H9 (cell line): ENCODE results near the gene USP14. TPM values are rescaled to one million over a fixed set of nuclear protein-coding genes. Genes with fewer than 3 reads are reported as not detected.
"Not testable (repeated sequence)": the region's sequence is repeated elsewhere in the genome, so short reads cannot be mapped to it uniquely, and the experiment has no call there.

ENCODE experiments used
- DNase-seq: peaks from one replicate; pipeline ENCODE4 v3.0.0-alpha.2; 2017
- H2AFZ ChIP-seq: one replicate; pipeline ENCODE4 v1.6.1; 2013; ENCODE audit warnings: mild to moderate bottlenecking, low read length, control low read depth, moderate library complexity
- H2AK5ac ChIP-seq: 2 replicates; pipeline ENCODE4 v1.6.1; 2013; ENCODE audit warnings: low read length, control low read depth, mixed read lengths; ENCODE audit not compliant: insufficient read length
- H2BK120ac ChIP-seq: one replicate; pipeline ENCODE4 v1.6.1; 2013; ENCODE audit warnings: low read depth, mild to moderate bottlenecking, low read length, control low read depth, inconsistent platforms; ENCODE audit not compliant: poor library complexity, severe bottlenecking
- H2BK12ac ChIP-seq: 2 replicates; pipeline ENCODE4 v1.6.1; 2013; ENCODE audit warnings: low read length, control low read depth, mixed read lengths, low read depth; ENCODE audit not compliant: insufficient read length
- H2BK15ac ChIP-seq: 2 replicates; pipeline ENCODE4 v1.6.1; 2013; ENCODE audit warnings: low read depth, low read length, control low read depth
- H2BK20ac ChIP-seq: one replicate; pipeline ENCODE4 v1.6.1; 2013; ENCODE audit warnings: low read depth, mild to moderate bottlenecking, low read length, control low read depth, inconsistent platforms; ENCODE audit not compliant: poor library complexity, severe bottlenecking
- H2BK5ac ChIP-seq: 2 replicates; pipeline ENCODE4 v1.6.1; 2013; ENCODE audit warnings: low read length, control low read depth, mixed read lengths; ENCODE audit not compliant: insufficient read length
- H3K14ac ChIP-seq: 2 replicates; pipeline ENCODE4 v1.6.1; 2013; ENCODE audit warnings: low read length, control low read depth; ENCODE audit not compliant: insufficient read depth
- H3K18ac ChIP-seq: 2 replicates; pipeline ENCODE4 v1.6.1; 2013; ENCODE audit warnings: low read depth, mild to moderate bottlenecking, mixed read lengths, low read length, control low read depth; ENCODE audit not compliant: insufficient read length
- H3K23ac ChIP-seq: 2 replicates; pipeline ENCODE4 v1.6.1; 2013; ENCODE audit warnings: low read length, control low read depth, mixed read lengths, low read depth; ENCODE audit not compliant: insufficient read length
- H3K23me2 ChIP-seq: 2 replicates; pipeline ENCODE4 v1.6.1; 2013; ENCODE audit warnings: low read depth, mild to moderate bottlenecking, mixed read lengths, low read length, control low read depth; ENCODE audit not compliant: insufficient read length, poor library complexity, severe bottlenecking
- H3K27ac ChIP-seq: 2 replicates; pipeline ENCODE4 v1.5.1; 2013; ENCODE audit warnings: low read length, control low read depth, mixed read lengths, low read depth; ENCODE audit not compliant: insufficient read length
- H3K27me3 ChIP-seq: 2 replicates; pipeline ENCODE4 v1.6.1; 2013; ENCODE audit warnings: low read length, control low read depth, inconsistent platforms; ENCODE audit not compliant: insufficient read depth
- H3K4ac ChIP-seq: 2 replicates; pipeline ENCODE4 v1.6.1; 2013; ENCODE audit warnings: low read depth, mild to moderate bottlenecking, control low read depth, inconsistent platforms, low read length, moderate library complexity
- H3K4me1 ChIP-seq: 2 replicates; pipeline ENCODE4 v1.6.1; 2013; ENCODE audit warnings: low read length, control low read depth, inconsistent platforms; ENCODE audit not compliant: insufficient read depth
- H3K4me2 ChIP-seq: 2 replicates; pipeline ENCODE4 v1.6.1; 2013; ENCODE audit warnings: low read length, control low read depth, mixed read lengths; ENCODE audit not compliant: insufficient read length, insufficient read depth
- H3K56ac ChIP-seq: 2 replicates; pipeline ENCODE4 v1.6.1; 2013; ENCODE audit warnings: low read depth, mild to moderate bottlenecking, mixed read lengths, low read length, control low read depth; ENCODE audit not compliant: insufficient read length
- H3K79me1 ChIP-seq: 2 replicates; pipeline ENCODE4 v1.6.1; 2013; ENCODE audit warnings: low read depth, mild to moderate bottlenecking, moderate library complexity, low read length, control low read depth, inconsistent platforms; ENCODE audit not compliant: insufficient read depth, poor library complexity, severe bottlenecking
- H3K79me2 ChIP-seq: 2 replicates; pipeline ENCODE4 v1.6.1; 2013; ENCODE audit warnings: low read length, control low read depth, inconsistent platforms; ENCODE audit not compliant: insufficient read depth
- H3K9ac ChIP-seq: 2 replicates; pipeline ENCODE4 v1.6.1; 2013; ENCODE audit warnings: low read length, control low read depth, mixed read lengths; ENCODE audit not compliant: insufficient read length; ENCODE audit errors: extremely low read depth
- H3K9me3 ChIP-seq: one replicate; pipeline ENCODE4 v1.6.1; 2013; ENCODE audit warnings: low read depth, low read length, inconsistent platforms; ENCODE audit not compliant: control insufficient read depth
- H3T11ph ChIP-seq: one replicate; pipeline ENCODE4 v1.6.1; 2013; ENCODE audit warnings: mild to moderate bottlenecking, low read length, control low read depth, inconsistent platforms
- H4K20me1 ChIP-seq: one replicate; pipeline ENCODE4 v1.6.1; 2013; ENCODE audit not compliant: control insufficient read depth, insufficient read length, insufficient read depth
- H4K5ac ChIP-seq: 2 replicates; pipeline ENCODE4 v1.6.1; 2013; ENCODE audit warnings: low read depth, mild to moderate bottlenecking, mixed read lengths, low read length, control low read depth; ENCODE audit not compliant: insufficient read length
- H4K8ac ChIP-seq: replicated peaks from 2 replicates; pipeline ENCODE4 v1.6.1; 2013; ENCODE audit warnings: low read length, control low read depth, mixed read lengths, low read depth; ENCODE audit not compliant: insufficient read length
- H4K91ac ChIP-seq: 2 replicates; pipeline ENCODE4 v1.6.1; 2013; ENCODE audit warnings: low read depth, mild to moderate bottlenecking, moderate library complexity, mixed read lengths, low read length, control low read depth; ENCODE audit not compliant: insufficient read length
- H3K27ac Mint-ChIP-seq, 3 experiments: 2 replicates in 2 of 3; 3 replicates in 1 of 3; pipeline ENCODE4 v1.8.0; 2020 to 2021; ENCODE audit warnings: mixed read lengths in 3 of 3, mild to moderate bottlenecking in 1 of 3, moderate library complexity in 1 of 3
- H3K27me3 Mint-ChIP-seq: 2 replicates; pipeline ENCODE4 v1.8.0; 2021; ENCODE audit warnings: low read depth, mild to moderate bottlenecking, moderate library complexity, mixed read lengths
- H3K36me3 Mint-ChIP-seq, 3 experiments: 2 replicates in 2 of 3; 3 replicates in 1 of 3; pipeline ENCODE4 v1.8.0; 2020 to 2021; ENCODE audit warnings: low read depth in 3 of 3, mixed read lengths in 3 of 3; ENCODE audit not compliant: insufficient read depth in 1 of 3
- H3K4me1 Mint-ChIP-seq, 2 experiments: 2 replicates each; pipeline ENCODE4 v1.8.0; 2020; ENCODE audit warnings: mixed read lengths in 2 of 2
- H3K4me3 Mint-ChIP-seq, 2 experiments: 2 replicates in 1 of 2; 3 replicates in 1 of 2; pipeline ENCODE4 v1.8.0; 2020 to 2021; ENCODE audit warnings: mild to moderate bottlenecking in 2 of 2, mixed read lengths in 2 of 2, moderate library complexity in 1 of 2
- H3K9me3 Mint-ChIP-seq, 2 experiments: 2 replicates in 1 of 2; 3 replicates in 1 of 2; pipeline ENCODE4 v1.8.0; 2020; ENCODE audit warnings: mild to moderate bottlenecking in 2 of 2, mixed read lengths in 2 of 2, moderate library complexity in 1 of 2
- CTCF ChIP-seq: fragments of 200-600 bp; sonication (generic); conservative IDR thresholded peaks from 3 replicates; pipeline ENCODE4 v1.8.0; 2021; ENCODE audit warnings: antibody characterized with exemption, mild to moderate bottlenecking
- WGBS: extraction: QIAGEN DNeasy Blood & Tissue Kit; methylation state at CpG from one replicate; pipeline ENCODE4 v1.1.7; 2013; ENCODE audit warnings: missing lambda C conversion rate, low lambda C conversion rate, mixed read lengths; ENCODE audit not compliant: insufficient read length; ENCODE audit errors: extremely low coverage; 5-methylcytosine and 5-hydroxymethylcytosine counted together
- long read RNA-seq: library from polyadenylated mRNA; unstranded; transcript quantifications from one replicate; pipeline ENCODE4 v2.0.0, GENCODE V29; 2020
- total RNA-seq: library from RNA; stranded (reverse); gene quantifications from 2 replicates; pipeline ENCODE4 v1.2.1, GENCODE V29; 2021

USP14 gene
- 92.1 and 94.0 TPM in 2 replicates for total RNA-seq
- long read RNA-seq, full-length matches to known transcripts: 820 of 878 reads
- long read RNA-seq, partial matches to known transcripts: 26 of 878 reads
- long read RNA-seq, other reads (novel, unspliced or antisense): 32 of 878 reads

- Histone ChIP-seq H3K14ac (peak within 1 kb of the TSS; percentile 82), H3K4ac (no peak within 1 kb of the TSS), H3K23ac (no peak within 1 kb of the TSS), H3K79me2 (peaks cover 31% of the 10 kb centered on the region), H2AK5ac (no peak within 1 kb of the TSS), H4K91ac (no peak within 1 kb of the TSS), H2BK15ac (no peak within 1 kb of the TSS), H3K4me1 (no peaks in the 10 kb centered on the region), H3K23me2 (no peaks in the 10 kb centered on the region), H2BK120ac (no peak within 1 kb of the TSS), H2BK12ac (no peak within 1 kb of the TSS), H3K27me3 (peaks cover 4% of the 10 kb centered on the region; the same call in 1 of the 2 replicates), H3K9ac (peak within 1 kb of the TSS; percentile 79), H4K20me1 (no peaks in the 10 kb centered on the region), H4K8ac (no peak within 1 kb of the TSS), H3K9me3 (no peaks in the 10 kb centered on the region), H3K27ac (no peak within 1 kb of the TSS), H3K56ac (no peak within 1 kb of the TSS), H3T11ph (no peak within 1 kb of the TSS), H3K79me1 (no peaks in the 10 kb centered on the region), H2AFZ (no peak within 1 kb of the TSS), H2BK5ac (no peak within 1 kb of the TSS), H3K18ac (peak within 1 kb of the TSS; percentile 81), H4K5ac (no peak within 1 kb of the TSS), H2BK20ac (no peak within 1 kb of the TSS), H3K4me2 (peak within 1 kb of the TSS; percentile 84)
- peak within 1 kb of the TSS; percentile 96 to 98 for H3K4me3 Mint-ChIP-seq
- peaks cover 5 to 13% (median 7%) of the 10 kb centered on the region in 3 experiments; a peak in 5 of 7 replicates for H3K36me3 Mint-ChIP-seq
- peaks cover 28% of the 10 kb centered on the region for H3K27me3 Mint-ChIP-seq
- WGBS: no CpG with 5 or more reads among the region's 89 CpGs
- peak within 1 kb of the TSS; percentile 83 to 98 (median 93); a peak in 6 of 7 replicates for H3K27ac Mint-ChIP-seq
- DNase-seq: peak; percentile 98
- peaks cover 4 to 15% of the 10 kb centered on the region in 2 experiments for H3K4me1 Mint-ChIP-seq
- H3K9me3 Mint-ChIP-seq: peaks cover 0 to 9% of the 10 kb centered on the region in 2 experiments; a peak in 1 of 5 replicates
- TF ChIP-seq CTCF: peak; percentile 11; the same call in 1 of the 3 replicates
Observed at GRCh38 chr18:158128-159036, at the start of gene USP14. USP14 (plus strand) TSS chr18:158557; CDS start chr18:158699, 142 bp downstream.

GRCh38 chr18:108665-109063 lies 49.7 kb upstream of the USP14 start:
- not testable (repeated sequence) for H2BK20ac ChIP-seq, H3K27ac Mint-ChIP-seq, H3K4me1 ChIP-seq, H3K56ac ChIP-seq, H3K27me3 ChIP-seq, H2BK12ac ChIP-seq, H4K91ac ChIP-seq, H3K23me2 ChIP-seq, H3K14ac ChIP-seq, H3K9ac ChIP-seq, H4K5ac ChIP-seq, H2AFZ ChIP-seq, H3K4me1 Mint-ChIP-seq, H2BK15ac ChIP-seq, H3K4ac ChIP-seq, H4K20me1 ChIP-seq, H3K4me2 ChIP-seq, H3K23ac ChIP-seq, H2BK120ac ChIP-seq, H3K79me2 ChIP-seq, H2AK5ac ChIP-seq, DNase-seq, H4K8ac ChIP-seq, H2BK5ac ChIP-seq, H3T11ph ChIP-seq, H3K18ac ChIP-seq, H3K4me3 Mint-ChIP-seq, H3K27ac ChIP-seq, H3K79me1 ChIP-seq
- Mint-ChIP-seq H3K36me3 (peaks cover 28 to 34% (median 34%) of the 10 kb centered on the region in 3 experiments), H3K27me3 (peaks cover 37% of the 10 kb centered on the region), H3K9me3 (peaks cover 56 to 64% of the 10 kb centered on the region in 2 experiments)
- peaks cover 56% of the 10 kb centered on the region for H3K9me3 ChIP-seq
- WGBS: no CpG with 5 or more reads among the region's 3 CpGs
